AG09319 (cell line): ENCODE measurements around the gene PHAF1.

Experiments used
- DNase-seq: peaks from one replicate; pipeline ENCODE4 v3.0.0-alpha.2; 2010; ENCODE audit warnings: low read depth; ENCODE audit errors: extremely low read depth
- TF ChIP-seq, protein P1 (sequence below): IDR thresholded peaks from 2 replicates; pipeline ENCODE4 v1.5.1; 2011; ENCODE audit warnings: low read depth, mild to moderate bottlenecking, inconsistent platforms, low read length, moderate library complexity

Gene PHAF1

GRCh38 chr16:67109407-67110135, at the start of gene PHAF1:
TSS of gene PHAF1 (plus strand) at chr16:67109941. CDS start at chr16:67110176, 235 bp downstream.
- TF ChIP-seq, protein P1, sequence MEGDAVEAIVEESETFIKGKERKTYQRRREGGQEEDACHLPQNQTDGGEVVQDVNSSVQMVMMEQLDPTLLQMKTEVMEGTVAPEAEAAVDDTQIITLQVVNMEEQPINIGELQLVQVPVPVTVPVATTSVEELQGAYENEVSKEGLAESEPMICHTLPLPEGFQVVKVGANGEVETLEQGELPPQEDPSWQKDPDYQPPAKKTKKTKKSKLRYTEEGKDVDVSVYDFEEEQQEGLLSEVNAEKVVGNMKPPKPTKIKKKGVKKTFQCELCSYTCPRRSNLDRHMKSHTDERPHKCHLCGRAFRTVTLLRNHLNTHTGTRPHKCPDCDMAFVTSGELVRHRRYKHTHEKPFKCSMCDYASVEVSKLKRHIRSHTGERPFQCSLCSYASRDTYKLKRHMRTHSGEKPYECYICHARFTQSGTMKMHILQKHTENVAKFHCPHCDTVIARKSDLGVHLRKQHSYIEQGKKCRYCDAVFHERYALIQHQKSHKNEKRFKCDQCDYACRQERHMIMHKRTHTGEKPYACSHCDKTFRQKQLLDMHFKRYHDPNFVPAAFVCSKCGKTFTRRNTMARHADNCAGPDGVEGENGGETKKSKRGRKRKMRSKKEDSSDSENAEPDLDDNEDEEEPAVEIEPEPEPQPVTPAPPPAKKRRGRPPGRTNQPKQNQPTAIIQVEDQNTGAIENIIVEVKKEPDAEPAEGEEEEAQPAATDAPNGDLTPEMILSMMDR, result no peak
- DNase-seq, result peak; percentile 63

DNA sequence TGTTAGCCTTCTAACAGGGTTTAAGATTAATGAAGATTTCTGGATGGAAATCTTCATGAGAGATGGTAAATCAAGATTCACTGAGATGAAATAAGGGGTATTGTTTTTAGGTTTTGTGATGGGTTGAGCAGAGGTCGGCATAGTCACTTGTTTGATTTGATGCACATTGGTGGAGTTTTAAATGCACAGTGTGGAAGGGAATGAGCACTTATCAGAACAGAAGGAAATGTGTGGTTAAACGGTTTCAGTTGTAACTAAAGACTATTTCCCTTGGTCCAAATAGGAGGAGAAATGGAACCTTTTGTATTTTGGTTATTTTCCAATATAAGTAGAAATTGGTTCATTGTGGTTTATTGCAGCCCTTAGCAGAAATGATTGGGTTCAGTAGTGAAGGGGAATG, 46.7 kb upstream of the PHAF1 start:
- TF ChIP-seq, protein P1, result no peak
- no peak for DNase-seq

DNA sequence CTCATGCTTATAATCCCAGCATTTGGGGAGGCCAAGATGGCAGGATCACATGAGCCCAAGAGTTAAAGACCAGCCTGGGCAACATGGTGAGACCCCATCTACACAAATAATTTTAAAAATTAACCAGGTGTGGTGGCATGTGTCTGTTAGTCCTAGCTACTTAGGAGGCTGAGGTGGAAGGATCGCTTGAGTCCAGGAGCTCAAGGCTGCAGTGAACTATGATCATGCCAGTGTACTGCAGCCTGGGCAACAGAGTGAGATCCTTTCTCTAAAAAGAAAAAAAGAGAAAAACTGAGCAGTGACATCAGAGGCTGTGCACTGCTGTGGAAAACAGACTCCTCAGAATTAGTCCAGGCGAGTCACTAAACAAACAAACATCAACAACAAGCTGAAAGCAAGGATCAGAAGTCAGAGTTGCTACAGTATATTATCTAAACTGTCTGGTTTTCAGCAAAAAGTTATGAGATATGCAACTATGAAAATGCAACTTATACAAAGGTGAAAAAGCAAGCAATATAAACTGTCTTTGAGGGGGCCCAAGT, 41.5 kb upstream of the PHAF1 start:
- DNase-seq, result no peak
- TF ChIP-seq, protein P1, result no peak

DNA sequence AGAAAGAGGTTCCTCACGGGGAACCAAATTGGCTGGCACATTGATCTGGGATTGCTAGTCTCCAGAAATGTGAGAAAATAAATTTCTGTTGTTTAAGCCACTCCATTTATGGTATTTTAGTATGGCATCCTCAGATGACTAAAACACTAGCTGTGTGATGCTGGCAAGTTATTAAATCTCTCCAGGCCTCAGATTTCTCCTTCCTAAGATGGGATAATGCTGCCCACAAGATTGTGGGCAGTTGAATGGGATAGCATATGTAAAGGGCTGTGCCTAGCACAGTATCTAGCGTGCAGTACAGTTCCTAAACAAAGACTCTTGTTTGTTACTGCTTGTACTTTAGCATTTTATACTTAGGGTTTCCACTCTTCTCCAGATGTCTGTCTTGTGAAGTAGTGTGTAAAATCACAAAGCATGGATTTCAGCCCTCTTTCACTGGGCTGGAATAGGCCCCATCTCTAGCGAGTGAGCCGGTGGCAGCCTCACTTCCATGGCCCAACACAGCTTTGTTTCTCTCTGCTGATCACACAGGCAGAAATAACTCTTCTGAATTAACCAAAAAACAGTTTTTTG, 38.2 kb upstream of the PHAF1 start:
- TF ChIP-seq, protein P1, result no peak
- DNase-seq, result no peak

GRCh38 chr16:67075331-67075730, 34.4 kb upstream of the PHAF1 start:
- TF ChIP-seq, protein P1, result no peak
- no peak for DNase-seq

GRCh38 chr16:67077871-67078270, 31.9 kb upstream of the PHAF1 start:
- DNase-seq, result no peak
- TF ChIP-seq, protein P1, result no peak

DNA sequence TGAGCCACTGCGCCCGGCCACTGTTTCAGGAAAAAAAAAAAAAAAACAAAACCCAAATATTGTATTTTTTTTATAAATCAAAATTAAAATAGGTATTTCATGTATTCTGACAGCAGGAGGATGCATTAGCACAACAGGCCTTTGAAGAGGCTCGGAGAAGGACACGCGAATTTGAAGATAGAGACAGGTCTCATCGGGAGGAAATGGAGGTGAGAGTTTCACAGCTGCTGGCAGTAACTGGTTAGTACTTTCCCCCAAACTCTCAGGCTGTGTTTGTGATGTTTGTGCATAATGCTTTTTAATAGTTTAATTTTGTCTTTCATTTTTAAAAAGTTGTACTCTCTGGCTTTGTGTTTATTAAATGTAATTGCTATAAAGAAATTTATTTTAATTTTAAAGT, 27.6 kb upstream of the PHAF1 start:
- TF ChIP-seq, protein P1, result no peak
- DNase-seq, result no peak
